CD4-positive, alpha-beta T cell treated with Interleukin-6 at 100 ng/mL for 8 hours (primary cell): Measurements from ENCODE around the gene MRPS33.
"Not testable (repeated sequence)": the region's sequence is repeated elsewhere in the genome, so short reads cannot be mapped to it uniquely, and the experiment has no call there.

ENCODE experiments used
- DNase-seq: peaks from one replicate; pipeline ENCODE4 v3.0.0-alpha.2; 2020; ENCODE audit warnings: mixed read lengths, low spot score

MRPS33 gene

DNA sequence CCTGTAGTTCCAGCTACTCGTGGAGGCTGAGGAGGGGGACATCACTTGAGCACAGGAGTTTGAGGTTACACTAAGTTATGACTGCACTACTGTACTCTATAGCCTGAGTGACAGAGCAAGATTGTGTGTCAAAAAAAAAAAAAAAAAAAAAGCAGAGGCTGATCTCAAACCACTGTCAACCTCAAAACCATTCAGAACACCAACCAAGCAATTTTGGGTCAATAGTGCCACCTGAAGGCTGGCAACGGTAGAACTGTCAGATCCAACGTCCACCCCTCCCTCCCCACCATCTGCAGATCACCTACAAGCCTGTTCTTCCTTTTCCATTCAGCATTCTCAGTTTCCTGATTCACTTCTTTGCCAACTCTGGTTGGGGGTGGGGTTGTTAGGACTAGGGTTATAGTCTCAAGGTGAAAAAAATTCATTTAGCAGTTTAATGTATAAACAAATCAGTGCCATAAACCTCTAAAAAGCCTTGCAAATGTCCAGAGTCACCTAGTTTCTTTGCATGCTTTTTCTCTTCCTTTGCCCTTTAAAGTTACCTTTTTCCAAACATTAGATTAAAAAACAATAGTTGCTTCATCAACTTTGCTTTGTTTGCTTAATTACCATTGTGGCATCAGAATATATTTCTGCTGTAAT is 2.6 kb downstream of the MRPS33 start:
- peak; percentile 78 for DNase-seq

DNA sequence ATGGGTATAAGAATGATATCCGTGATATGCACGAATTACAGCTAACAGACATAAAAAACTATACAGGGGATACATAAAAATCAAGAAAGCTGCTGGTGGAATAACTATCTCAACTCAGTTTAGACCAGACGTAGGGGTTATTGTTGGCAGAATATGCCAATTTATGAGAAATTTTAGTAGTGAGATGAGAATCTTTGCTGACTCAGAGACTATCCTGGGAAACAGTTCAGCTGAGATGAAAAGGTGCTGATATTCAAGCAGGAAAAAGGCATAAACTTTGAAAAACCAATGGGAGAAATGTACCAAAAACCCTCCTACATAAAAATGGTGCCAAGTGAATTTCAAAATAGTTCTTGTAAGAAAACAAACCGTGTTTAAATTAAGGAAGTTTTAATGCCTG is 3.3 kb downstream of the MRPS33 start:
- no peak for DNase-seq

DNA sequence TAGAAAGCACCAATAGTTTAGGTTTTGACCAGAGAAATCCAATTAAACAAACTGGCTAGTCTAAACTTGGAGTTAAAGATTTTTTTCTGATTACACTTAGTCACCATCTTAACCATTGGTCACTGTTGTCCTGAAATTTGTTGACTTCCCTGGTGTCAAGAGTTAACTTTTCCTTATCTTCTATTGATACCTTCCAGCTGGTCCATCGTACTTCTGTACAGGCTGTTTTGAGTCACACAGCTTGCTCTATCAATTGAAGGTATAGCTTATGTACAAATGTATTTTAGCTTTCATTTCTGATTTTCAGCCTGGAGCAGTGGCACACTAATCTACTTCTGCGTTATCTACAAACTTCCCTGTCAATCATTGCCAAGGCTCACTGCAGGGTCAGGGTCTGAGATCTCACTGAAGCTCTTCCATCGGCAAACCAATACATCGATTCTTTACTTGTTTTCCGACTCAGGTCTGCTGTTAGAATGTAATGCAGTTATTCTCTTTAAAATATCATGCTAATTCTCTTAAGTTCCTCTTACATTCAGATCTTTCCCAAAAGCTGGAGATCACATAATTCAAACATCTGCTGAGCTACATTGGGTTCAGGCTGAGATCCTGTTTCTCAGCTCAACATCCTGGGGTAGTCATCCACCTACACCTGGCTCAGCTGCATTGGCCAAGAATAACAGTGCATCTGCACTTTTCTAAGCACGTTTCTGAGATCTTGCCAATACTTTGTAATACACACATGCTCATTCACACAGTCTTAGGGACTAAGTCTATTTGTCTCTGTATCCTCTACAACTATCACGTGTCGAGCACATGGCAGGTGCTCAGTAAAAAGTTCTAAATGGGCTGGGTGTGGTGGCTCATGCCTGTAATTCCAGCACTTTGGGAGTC is 11.3 kb downstream of the MRPS33 start:
- DNase-seq: no peak

DNA sequence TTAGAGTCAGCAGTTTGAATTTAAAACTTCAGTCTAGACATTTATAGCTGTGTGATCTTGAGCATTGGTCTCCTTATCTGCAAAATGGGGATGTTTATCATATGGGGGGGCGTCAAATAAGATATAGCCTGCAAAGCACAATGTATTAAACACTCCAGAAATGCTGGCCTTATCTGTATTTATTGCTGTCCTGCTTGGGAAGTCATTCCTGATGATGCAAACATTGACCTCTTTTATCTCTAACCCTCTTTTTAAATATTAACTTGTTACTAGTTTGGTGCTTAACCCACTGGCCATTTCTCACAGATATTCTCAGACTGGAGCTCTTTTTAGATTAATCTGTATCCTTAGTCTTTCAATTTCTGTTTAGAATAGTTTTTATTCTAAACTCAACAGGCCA is 13.2 kb downstream of the MRPS33 start:
- DNase-seq: no peak

DNA sequence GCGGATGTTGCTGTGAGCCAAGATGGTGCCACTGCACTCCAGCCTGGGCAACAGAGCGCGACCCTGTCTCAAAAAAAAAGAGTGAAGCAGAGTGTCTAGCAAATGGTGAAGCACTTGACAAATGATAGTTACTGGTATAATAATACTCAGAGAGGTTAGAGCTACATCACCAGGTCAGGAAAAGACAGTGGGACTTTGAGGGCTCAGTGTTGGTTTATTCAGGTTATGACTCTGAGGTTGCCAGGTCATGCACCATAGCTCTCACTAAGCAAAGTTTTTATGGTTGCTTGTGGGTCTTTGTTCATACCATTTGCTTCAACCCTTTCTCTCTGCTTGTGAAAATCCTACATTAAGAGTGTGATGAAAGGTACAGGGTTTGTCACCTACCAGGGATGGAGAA is 13.6 kb downstream of the MRPS33 start:
- DNase-seq: no peak

DNA sequence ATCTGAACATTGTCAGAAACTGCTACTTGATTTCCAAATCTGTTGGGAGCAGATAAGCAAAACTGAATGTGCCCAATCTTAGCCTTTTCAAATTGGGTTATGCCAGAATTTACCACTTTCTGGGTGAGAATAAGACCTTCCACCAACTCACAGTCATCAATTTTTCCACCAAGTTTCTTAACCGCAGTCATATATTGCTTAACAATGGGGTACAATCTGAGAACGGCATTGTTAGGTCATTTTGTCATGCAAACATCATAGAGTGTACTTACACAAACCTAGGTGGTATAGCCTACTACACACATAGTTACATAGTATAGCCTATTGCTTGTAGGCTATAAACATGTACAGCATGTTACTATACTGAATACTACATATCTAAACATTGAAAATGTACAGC is 16.0 kb downstream of the MRPS33 start:
- DNase-seq: no peak

DNA sequence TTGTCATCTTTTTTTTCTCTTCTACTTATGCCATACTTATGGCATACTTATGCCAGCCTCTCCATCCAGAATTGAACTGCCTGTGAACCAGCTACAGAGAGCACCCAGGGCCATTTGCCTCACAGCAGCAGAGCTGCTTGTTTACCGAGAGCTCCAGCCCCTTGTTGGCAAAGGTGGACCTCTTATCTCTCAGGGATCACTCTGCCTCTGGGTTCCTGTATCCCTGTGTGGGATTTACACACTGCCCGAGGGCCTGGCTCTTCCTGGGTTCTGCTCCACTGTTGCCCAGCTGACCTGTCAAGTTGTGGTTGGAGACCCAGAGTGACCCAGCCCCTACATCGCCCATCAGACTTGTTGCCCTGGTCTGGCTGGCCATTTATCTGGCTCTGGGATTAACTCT is 22.3 kb downstream of the MRPS33 start:
- DNase-seq: no peak

DNA sequence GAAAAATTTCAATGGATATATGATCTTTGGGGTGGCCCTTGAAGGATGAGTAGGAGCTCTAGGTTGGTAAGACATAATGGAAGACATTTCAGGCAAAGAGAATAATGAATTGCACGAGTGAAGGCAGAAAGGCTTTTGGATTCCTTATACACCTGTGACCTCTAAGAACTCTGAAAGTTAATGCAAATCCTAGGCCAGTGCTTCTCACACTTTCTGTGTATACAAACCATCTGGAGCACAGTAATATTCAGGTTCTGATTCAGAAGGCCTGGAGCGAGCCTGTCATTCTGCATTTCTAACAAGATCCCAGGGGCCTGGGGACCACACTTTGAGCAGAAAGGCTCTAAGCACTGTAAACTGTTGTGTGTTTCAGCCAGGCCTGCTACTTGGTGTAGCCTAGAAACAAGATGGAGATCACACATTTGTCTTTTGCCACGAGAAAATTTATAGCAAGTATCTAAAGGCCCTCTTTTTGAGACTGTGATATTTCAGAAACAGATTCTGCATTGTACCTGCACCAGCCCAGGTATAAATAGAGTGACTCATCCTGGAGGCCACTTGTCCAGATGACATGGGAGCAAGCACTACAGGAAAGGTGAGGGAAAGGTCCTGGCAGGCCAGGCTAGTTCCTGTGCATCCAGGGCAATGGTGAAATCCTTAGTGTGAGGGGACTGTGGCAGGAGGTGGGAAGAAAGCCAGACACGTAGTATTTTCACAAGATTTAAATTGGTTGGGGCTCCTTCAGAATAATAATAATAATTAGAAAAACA is 24.4 kb downstream of the MRPS33 start:
- DNase-seq: no peak

DNA sequence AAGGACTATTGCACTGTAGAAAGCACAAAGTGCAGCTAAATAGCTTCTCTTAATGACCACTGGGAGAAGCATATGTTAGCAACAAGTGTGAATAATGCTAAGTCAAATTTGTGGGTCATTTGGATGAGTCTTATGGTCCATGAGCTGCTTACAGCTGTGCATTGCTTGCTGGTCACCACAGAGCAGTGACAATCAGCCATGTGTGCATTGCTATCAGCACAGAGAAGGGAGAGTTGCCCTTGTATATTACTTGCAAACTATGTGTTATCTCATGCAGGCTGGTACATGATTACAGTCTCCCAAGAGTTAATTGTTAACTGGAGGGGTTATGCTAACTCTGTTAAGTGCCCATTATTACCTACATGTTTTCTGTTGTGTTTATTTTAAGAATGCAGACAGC is 25.7 kb downstream of the MRPS33 start:
- DNase-seq: no peak

DNA sequence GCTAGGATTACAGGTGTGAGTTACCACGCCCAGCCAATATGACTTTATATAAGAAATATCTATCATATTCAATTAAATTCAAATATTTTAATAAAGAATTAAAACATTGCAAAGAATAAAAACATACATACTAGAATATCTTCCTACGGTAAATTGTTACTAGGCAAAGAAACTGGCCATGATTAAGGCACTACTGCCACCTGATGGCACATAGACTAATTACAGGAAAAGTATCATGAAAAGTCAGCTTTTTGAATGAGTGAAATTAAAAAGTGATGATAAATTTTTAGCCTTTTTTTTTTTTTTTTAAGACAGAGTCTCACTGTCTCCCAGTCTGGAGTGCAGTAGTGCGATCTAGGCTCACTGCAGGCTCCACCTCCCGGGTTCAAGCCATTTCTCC is 30.9 kb downstream of the MRPS33 start:
- no peak for DNase-seq

DNA sequence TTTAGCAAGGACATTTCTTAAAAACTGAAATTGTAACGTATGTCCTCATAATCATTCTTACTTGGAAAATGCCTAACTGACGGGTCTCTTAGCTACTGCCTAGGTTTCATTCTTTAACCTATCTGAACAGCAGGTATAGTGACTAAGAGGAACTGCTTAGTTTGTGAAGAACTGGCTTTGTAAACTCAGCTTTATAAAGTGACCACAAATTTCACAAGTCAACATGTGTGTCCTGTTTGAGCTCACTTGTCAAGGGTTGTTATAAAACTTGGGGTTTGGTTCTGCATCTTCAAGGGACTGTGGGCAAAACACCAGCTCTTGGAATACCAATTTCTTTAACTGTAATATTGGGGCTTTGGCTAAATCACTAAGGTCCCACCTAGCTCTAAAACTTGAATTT is 32.2 kb downstream of the MRPS33 start:
- DNase-seq: no peak

DNA sequence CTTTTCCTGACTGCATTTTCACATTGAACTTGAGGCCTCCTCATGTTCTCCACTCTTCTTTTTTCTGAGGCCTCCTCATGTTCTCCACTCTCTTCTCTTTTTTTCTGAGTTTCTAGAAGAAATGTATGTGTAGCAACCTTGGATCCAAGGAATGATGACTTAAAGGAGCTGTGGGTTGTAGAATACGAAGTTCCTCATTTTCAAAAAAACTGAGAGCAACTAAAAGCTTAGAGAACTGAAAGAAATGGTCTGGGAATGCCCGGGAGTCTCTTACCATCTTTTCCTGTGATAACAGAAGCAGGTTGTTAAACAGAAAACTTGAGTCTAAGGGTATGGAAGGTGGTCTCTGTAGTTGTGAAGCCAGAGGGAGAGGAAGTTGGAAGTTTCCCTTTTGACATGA is 32.8 kb downstream of the MRPS33 start:
- no peak for DNase-seq

DNA sequence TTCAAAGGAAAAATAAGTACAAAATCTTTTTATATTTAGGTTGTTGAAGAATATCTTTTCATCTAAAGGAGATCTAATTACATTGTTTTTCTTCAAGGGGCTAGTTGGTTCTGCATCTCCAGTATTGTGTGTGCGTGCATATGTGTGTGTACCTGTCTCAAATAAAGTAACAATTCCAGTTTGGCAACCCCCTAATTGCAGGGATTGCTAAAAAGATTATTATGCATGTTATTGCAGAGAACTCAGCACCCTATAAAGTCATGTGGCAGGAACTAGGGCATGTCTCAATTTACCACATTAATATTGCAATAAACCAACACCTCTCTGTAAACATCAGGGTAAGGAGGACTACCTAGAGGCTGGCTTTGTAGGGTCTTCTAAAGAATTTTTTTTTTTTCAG is 37.0 kb downstream of the MRPS33 start:
- DNase-seq: no peak

DNA sequence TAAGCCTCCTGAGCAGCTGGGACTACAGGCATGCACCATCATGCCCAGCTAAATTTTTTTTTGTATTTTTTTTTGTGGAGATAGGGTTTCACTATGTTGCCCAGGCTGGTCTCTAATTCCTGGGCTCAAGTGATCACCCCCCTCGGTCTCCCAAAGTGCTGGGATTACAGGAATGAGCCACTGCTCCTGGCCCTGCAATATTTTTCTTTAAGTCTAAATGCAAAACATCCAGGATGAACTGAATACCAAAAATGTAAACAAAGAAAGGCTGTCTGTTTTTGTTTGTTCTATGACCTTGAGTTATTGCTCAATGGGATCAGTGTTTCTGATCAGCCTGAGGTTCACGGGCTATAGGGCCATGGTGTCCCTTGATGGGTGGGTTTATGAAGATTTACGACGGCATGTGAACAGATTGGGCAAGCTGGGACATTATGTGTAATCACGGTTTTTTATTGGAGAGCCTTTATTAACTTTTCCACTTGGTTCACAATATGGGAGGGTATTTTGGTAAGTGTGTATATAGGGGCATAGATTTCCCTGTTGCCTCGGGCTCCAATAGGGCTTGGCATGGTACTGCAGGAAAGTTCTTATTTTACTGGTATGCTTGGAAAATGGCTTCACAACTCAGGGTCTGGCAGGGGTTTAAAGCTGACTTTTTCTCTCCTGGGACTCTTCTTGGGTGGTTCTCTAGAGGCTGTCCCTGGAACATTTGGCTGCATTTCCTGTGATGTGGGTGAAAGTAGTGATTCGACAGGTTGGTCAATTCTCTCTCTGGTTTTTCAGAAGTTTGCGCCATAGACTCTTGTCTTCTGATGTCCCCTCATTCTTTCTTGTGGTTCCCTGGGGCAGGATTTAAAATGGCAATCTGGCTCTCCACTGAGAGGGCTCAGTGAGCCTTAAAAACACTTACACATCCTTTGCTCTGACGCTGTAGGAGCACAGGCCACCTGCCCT is 41.6 kb downstream of the MRPS33 start:
- DNase-seq: no peak

DNA sequence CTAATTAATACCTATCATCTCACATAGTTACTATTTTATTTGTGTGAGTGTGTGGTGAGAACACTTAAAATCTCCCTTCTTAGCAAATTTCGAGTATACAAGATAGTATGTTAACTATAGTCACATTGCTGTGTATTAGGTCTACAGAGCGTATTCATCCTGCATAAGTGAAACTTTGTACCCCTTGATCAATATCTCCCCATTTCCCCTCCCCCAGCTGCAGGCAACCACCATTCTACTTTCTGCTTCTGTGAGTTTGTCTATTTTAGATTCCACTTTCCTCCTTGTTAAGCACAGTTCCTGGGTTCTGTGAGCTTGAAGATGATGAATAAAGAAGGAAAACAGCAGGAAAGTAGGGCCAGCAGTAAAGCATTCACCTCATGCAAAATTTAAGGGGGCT is 42.4 kb downstream of the MRPS33 start:
- no peak for DNase-seq

DNA sequence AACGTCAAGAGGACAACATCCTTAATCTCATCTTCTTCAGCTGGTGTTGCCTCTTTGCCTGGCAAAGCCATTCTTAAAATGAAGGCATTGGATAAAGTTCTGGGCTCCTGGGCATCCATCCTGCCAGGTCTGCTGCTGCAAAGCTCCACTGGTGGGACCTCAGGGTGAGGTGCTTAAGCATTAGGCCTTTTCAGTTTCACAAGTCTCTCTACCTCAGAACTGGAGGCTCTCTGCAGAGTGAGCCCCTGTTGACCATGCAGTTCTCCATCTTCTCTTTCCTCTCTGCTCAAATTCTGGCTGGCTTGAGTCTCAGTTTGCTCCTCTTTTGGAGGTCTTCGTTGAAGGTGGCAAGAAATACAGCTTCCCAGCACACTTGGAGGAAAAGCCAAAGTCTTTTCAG is 47.3 kb downstream of the MRPS33 start:
- no peak for DNase-seq

DNA sequence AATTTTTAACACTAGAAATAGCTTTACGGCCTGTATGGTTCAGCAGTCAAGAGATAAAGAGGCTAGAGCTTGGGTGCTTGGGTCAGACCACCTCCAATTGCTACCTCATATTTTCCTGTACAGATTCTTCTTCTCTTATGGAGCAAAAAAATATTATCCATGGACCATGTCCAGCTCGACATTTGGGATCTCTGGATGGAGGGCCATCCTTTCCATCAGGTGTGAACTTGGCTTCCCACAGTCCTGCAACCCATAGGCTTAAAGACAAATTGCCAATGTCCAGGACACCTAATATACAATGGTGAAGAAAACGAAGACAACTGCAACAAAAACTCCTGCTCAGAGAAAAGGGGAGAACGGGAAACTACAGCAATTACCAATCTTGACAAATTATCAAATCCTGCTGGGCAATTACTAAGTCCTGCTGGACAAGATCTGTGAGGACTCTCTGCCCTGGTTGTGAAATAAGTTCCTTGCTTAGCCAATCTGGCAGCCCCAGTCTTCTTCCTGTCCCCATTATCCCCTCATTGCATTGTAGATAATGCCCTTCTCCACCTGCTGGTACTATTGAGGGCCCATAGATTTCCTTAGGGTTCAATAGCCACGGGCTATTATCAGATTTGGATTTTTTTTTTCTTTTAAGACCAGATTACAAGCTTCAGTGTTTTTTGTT is 48.1 kb downstream of the MRPS33 start:
- no peak for DNase-seq

DNA sequence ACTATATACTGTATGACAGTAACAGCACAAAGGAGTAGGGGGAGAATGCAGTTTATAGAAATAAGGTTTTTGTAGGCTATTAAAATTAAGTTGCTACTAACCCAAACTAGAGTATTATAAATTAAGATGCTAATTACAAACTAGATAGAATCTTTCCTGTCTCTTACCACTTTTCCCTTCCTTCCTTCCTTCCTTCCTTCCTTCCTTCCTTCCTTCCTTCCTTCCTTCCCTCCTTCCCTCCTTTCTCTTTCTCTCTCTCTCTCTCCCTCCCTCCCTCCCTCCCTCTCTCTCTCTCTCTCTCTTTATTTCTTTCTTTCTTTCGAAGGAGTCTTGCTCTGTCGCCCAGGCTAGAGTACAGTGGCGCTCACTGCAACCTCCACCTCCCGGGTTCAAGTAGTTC is 53.6 kb downstream of the MRPS33 start:
- no peak for DNase-seq

DNA sequence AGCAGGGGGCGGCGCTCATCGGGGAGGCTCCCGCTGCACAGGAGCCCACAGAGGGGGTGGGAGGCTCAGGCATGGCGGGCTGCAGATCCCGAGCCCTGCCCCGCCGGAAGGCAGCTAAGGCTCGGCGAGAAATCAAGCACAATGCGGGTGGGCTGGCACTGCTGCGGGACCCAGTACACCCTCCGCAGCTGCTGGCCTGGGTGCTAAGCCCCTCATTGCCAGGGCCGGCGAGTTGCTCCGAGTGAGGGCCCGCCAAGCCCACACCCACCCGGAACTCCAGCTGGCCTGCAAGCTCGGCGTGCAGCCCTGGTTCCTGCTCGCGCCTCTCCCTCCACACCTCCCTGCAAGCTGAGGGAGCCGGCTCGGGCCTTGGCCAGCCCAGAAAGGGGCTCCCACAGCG is 57.8 kb downstream of the MRPS33 start:
- DNase-seq: not testable (repeated sequence)
